ENCODE measurements around the gene PEPD.

- TF ChIP-seq CTCF (IDR thresholded peaks at IDR 0.05; ENCODE audit: poor library complexity): no peak
- no peak for TF ChIP-seq EZH2 (IDR thresholded peaks at IDR 0.05; ENCODE audit: borderline replicate concordance)
- no peak for TF ChIP-seq EZH2phosphoT487 (IDR thresholded peaks at IDR 0.05; ENCODE audit: low read depth, severe bottlenecking, unreplicated experiment)
Observed at GRCh38 chr19:33486936-33487811, 34.4 kb downstream of the PEPD start.

Data from hepatocyte (in vitro differentiated cells).